Thyroid gland (tissue), 4 donors: ENCODE measurements around the gene SULT1B1.

Experiments used
- CTCF ChIP-seq, 6 experiments: fragments of 200-600 bp in 3 of 6; fragments of 450-650 bp in 3 of 6; sonication (generic) in 3 of 6; IDR thresholded peaks; one replicate each; pipeline ENCODE4 v1.5.1; 2016 to 2019; ENCODE audit warnings: antibody characterized with exemption in 6 of 6, mild to moderate bottlenecking in 2 of 6, inconsistent platforms in 1 of 6, moderate library complexity in 1 of 6
- POLR2A ChIP-seq, 2 donors: fragments of 450-650 bp; IDR thresholded peaks; one replicate each; pipeline ENCODE4 v1.6.1; 2017; ENCODE audit warnings: antibody characterized with exemption in 2 of 2, mild to moderate bottlenecking in 2 of 2, moderate library complexity in 1 of 2

- no peak for TF ChIP-seq POLR2A (IDR thresholded peaks at IDR 0.05)
- no peak for TF ChIP-seq CTCF (IDR thresholded peaks at IDR 0.05)
Measured at GRCh38 chr4:69731847-69732246, 28.6 kb downstream of the SULT1B1 start.
